NCI-H1092 (cell line): ENCODE data around the gene LAMTOR2.

ENCODE experiments used
- DNase-seq: peaks from one replicate; lab custom pipeline; 2025; lab: John Stamatoyannopoulos, UW

The LAMTOR2 gene

DNA sequence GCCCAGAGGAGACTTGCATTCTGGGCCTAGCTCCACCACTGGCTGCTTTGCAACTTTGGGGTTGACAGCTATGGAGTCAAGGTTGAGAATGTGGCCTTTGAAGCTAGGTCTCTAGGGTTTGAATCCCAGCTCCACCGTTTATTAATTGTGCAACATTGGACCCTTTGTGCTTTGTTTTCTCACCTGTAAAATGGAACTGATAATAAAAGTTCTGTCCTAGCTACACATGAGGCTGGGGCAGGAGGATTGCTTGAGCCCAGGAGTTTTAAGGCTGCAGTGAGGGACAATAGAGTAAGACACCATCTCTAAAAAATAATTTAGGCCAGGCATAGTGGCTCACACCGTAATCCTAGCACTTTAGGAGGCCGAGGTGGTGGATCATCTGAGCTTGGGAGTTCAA lies 44.7 kb downstream of the LAMTOR2 start:
- no peak for DNase-seq

DNA sequence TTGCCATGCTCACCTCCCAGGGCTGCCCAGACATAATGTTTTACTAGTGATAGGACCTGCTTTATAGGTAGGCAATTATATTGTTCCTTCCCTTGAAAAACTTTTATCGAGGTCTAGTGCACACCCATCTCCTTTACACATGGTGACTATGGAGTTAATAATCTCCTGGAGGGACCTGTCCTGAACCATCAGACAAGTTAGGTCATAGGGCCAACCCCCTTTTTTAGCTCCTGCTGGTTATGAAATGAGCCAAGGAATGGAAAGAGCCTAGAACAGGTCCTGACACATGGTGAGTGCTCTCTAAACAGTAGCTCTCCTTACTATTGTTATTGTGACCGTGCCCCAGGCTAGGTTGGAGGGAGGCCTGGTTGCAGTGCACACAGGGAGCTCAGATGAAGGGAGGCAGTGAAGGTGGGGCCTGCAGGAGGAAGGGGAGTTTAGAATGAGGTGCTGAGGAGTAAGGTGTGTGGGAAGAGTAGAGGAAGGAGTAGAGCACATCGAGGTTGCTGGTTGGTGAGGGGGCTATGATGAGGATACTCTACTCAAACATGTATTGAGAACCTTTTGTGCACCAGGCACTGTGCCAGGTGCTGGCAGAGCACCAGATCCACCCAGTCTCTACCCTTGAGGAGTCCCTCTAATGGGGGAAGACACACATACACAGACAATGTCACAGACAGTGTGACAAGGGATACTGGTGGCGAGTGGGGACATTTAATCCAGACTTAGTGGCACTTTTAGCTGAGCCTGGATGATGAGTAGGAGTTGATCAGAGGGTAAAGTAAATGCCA lies 45.8 kb downstream of the LAMTOR2 start:
- DNase-seq = peak; percentile 23

DNA sequence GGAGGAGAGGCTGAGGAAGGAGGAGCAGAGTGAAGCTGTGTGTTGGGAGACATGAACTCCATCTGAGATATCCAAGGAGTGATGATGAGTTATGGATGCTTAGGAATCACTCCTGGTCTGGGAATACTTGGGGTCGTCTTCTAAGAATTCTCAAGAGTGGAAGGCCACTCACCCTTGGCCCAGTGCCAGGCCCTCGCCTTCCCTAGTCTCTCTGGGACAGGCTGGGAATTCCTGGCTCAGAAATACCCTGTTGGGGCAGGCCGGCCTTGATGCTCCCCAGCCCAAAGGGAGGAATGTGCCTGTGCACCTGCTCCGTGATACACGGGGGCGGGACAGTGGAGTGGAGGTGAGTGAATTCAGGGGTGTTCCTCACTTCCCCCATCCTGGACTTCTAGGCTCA lies 47.3 kb downstream of the LAMTOR2 start:
- no peak for DNase-seq

- DNase-seq = no peak
These were observed 48.3 kb downstream of the LAMTOR2 start for GRCh38 chr1:156102633-156103511.

- DNase-seq = no peak
These were observed 49.0 kb downstream of the LAMTOR2 start for GRCh38 chr1:156103521-156103947.

- peak; percentile 13 for DNase-seq
These were observed 49.7 kb downstream of the LAMTOR2 start for GRCh38 chr1:156104065-156104810.

DNA sequence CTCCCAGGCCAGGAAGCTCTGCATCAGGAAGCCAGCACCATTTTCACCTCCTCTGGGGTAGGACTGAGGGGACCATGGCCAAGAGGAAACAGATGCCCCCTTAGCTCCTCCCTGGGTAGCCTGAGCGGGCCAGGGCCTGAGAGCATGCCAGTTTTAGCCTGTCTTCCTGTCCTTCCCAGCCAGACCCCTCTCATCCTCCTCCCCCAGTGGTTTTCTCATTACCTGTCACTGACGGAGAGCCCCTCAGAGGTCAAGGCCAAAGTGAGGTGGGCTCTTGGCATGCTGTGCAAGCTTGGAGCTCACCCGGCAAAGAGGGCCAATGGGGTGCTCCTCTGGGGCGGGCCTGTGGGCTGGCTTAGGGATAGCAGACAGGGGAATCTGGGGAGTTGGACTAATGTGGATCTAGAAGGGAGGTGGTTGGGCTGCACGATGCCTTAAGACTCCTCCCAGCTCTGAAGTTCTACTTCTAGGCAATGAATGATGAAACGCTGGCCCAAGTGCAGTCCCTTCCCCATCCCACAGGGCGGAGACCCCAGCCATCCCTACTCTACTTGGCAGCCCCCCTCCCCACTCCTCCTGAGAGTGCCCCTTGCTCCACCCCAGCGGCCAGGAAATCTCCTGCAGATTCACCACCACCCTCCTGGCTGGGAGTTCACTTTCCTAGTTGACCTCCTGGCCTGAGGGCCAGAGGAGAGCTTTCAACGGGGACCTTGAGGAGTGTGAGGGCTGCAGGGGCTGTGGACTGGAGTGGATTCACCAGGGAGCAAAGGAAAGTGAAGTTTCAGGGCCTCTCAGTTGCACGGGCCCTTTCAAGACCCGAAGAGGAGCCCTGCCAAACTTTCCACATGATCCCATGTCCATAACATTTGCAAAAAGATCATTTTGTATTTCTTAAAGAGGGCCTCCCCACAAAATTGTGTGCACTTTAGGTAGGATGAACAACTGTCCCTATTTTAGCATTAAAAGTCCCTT lies 50.6 kb downstream of the LAMTOR2 start:
- DNase-seq = no peak

- DNase-seq = no peak
These were observed 52.3 kb downstream of the LAMTOR2 start for GRCh38 chr1:156106624-156107488.

- no peak for DNase-seq
These were observed 53.5 kb downstream of the LAMTOR2 start for GRCh38 chr1:156108057-156108456.
